VCaP (cell line): ENCODE data around the gene IL3.

Source experiments
- H3K27ac ChIP-seq: fragments of 450-650 bp; 2 replicates; pipeline ENCODE4 v1.5.1; 2017
- TF ChIP-seq, protein P1 (sequence below): fragments of 450-650 bp; conservative IDR thresholded peaks from 2 replicates; pipeline ENCODE4 v1.5.1; 2017; ENCODE audit warnings: mild to moderate bottlenecking, moderate library complexity

Gene IL3

DNA sequence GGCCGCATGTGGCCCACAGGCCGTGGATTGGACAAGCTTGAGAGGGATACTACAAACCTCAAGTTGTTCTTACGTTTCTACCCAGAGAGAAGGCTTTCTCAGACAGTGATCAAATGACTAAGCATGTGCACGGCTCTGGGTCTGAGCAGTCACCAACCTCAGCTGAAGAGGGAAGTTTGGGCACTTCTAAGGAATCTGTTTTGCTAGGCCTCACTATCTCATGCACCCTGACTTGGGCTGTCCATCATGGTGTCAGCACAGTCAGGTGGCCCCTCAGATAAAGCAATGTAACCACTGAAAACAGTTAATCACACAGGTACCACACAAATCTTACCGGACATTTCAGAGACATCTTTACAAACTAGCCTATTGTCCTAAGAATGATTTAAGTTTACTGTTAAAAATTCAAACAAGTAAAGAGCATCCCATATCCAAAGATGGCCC lies 37.7 kb downstream of the IL3 start:
- H3K27ac ChIP-seq, result no peak overlapping the region
- TF ChIP-seq, protein P1, sequence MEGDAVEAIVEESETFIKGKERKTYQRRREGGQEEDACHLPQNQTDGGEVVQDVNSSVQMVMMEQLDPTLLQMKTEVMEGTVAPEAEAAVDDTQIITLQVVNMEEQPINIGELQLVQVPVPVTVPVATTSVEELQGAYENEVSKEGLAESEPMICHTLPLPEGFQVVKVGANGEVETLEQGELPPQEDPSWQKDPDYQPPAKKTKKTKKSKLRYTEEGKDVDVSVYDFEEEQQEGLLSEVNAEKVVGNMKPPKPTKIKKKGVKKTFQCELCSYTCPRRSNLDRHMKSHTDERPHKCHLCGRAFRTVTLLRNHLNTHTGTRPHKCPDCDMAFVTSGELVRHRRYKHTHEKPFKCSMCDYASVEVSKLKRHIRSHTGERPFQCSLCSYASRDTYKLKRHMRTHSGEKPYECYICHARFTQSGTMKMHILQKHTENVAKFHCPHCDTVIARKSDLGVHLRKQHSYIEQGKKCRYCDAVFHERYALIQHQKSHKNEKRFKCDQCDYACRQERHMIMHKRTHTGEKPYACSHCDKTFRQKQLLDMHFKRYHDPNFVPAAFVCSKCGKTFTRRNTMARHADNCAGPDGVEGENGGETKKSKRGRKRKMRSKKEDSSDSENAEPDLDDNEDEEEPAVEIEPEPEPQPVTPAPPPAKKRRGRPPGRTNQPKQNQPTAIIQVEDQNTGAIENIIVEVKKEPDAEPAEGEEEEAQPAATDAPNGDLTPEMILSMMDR, result no peak

DNA sequence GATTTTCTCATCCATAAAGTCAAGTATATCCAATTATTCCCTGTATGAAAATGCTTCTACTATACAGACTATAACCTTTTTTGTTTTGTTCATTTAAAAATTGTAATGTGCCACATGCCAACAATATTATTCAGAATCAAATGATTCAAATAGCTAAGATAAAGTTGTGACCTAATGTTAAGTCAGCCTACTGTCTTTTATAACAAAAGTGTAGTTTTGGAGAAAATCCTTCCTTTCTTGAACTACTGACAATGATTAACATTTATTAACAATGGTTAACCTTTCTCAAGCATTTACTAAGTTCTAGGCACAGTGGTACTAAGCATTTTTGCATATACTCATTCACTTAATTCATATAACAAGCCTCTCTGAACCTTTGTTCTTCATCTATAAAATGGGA lies 38.2 kb downstream of the IL3 start:
- H3K27ac ChIP-seq, result no peak overlapping the region
- TF ChIP-seq, protein P1, result no peak

DNA sequence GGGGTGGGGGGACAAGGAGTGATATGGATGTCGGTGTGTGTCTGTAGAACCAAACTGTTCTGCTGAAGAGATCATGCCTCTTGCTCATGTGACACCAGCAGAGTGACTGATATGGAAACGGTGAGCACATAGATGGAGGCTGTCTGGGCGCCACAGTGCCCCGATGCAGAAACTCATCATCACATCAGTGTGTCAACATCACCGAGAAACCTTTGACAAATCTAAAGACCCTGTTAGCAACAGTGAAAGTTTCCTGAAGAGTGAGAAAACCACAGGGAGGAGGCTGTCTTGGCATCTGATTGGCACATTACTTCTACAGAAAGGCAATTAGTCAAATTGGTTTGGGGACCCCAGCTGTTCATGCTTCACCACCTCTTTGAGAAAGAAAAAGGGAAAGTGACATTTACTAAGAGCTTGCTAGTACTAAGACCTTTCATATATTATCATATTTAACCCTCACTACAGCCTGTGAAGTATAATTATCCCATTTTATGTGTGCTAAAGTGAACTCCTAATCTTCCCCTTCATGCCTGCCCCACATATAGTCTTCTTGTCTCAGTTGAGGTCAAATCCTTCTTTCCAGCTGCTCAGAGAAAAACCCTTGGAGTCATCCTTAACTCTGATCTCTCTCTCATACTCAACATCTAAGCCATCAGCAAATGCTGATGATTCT lies 38.8 kb downstream of the IL3 start:
- TF ChIP-seq, protein P1, result no peak
- H3K27ac ChIP-seq, result no peak overlapping the region

DNA sequence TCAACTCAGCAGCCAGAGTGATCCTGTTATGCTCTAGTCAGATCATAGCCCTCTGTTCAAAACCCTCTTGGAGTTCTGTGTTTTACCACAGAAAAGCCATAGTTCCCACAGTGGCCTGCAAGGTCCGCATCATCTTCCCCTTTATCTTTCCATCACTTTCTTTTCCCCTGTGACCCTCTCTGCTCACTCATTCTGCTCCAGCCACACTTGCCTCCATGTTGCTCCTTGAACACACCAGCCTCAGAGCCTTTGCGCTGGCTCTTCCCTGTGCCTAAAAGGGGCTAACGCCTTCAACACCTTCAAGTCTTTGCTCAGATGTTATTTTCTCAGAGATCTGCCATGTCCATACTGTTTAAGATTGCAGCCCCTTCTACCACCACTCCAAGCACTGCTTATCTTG lies 39.5 kb downstream of the IL3 start:
- no peak overlapping the region for H3K27ac ChIP-seq
- TF ChIP-seq, protein P1, result no peak

DNA sequence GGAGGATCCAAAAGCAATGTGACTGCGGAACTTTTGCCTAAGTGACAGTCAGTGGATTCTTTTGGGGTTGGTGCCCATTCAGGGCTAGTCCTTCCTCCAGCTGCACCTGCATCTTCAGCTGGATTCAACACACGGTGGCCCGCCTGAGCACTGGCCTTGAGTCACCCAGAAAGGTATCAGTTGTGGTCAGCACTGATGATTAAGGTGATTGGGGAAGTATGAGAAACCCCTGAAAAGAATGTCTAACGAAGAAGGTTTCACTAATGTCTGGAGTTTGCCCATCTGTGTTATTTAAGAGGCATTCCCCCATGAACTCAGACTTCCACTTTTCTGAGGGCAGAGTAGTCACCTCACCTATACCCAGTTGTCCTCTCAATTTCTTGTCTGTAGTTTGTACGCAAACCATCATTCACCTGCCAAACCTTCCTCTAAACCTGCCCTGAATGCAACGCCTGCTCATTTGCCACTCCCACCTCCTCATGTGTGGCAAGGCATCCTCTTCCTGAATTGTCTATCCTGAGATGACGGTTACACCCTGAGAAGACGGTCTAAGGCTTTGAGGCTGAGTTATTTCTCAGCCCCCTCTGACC lies 40.3 kb downstream of the IL3 start:
- TF ChIP-seq, protein P1, result no peak

DNA sequence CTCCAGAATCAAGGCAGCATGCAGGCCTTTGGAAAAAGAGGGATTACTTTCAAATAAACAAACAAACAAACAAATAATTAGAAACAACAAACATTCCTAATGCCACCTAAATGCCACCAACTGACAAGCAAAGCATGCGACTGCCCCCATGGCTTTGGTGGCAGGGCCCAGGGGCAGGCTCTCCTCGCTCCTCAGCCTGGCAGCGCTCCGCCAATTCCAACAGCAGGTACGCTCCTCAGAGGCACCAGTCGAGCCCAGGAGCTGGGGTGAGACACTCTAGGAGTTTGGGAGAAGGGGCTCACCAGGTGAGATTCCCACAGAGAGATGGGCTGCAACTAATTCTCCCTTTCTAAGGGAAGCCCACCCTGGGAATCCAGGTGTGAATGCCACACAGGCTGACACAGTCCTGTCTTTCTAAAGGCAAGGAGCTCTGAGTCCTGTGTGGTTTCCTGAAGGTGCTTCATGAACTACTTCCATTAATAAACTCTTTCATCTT lies 41.0 kb downstream of the IL3 start:
- TF ChIP-seq, protein P1, result no peak
- no peak overlapping the region for H3K27ac ChIP-seq

More for the DNA sequence above, 40.3 kb downstream of the IL3 start:
- no peak overlapping the region for H3K27ac ChIP-seq

DNA sequence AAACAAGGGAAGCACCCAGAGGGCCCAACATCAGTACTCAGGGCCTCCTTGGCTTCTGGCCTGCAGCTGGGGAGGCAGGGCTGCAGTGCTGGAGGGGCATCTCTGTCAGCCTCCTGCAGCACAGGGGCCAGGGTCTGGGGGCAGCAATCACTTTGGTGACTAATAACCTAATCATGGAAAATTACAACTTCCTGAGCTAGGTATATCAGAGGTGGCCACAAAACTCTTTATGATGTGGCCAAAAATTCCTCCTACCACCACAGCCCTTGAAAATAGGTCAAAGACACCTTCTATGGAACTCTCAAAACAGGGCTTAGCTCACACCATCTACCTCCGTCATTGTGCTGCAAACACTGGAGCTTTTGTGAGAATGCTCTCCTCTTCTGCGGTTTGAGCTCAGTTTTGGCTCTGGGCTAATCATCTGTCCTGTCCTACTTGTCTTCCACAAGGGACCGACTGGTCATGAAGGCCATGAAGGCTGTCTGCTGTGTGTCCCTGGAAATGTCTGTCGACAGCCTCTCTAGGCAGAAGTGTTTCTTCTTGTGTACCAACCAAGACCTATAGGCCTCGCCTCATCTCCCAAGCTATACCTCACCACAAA lies 41.7 kb downstream of the IL3 start:
- H3K27ac ChIP-seq, result no peak overlapping the region
- TF ChIP-seq, protein P1, result no peak
